KMS-11 (cell line): ENCODE data around the gene PTGFRN.

Experiments
- H2AFZ ChIP-seq: fragments of 200-600 bp; sonication (generic); 2 replicates; pipeline ENCODE4 v1.6.1; 2016; ENCODE audit warnings: antibody characterized with exemption, mixed run types, low read depth
- H3K27ac ChIP-seq: fragments of 200-600 bp; sonication (generic); 2 replicates; pipeline ENCODE4 v1.6.1; 2016; ENCODE audit warnings: mild to moderate bottlenecking, mixed run types
- H3K27me3 ChIP-seq: fragments of 200-600 bp; sonication (generic); 2 replicates; pipeline ENCODE4 v1.6.1; 2017; ENCODE audit warnings: mild to moderate bottlenecking, low read depth, mixed run types, moderate library complexity; ENCODE audit not compliant: insufficient read depth
- H3K36me3 ChIP-seq: fragments of 200-600 bp; sonication (generic); 2 replicates; pipeline ENCODE4 v1.6.1; 2017; ENCODE audit warnings: mild to moderate bottlenecking, mixed run types; ENCODE audit not compliant: insufficient read depth
- H3K4me1 ChIP-seq: fragments of 200-600 bp; sonication (generic); 2 replicates; pipeline ENCODE4 v1.6.1; 2016; ENCODE audit warnings: mild to moderate bottlenecking, low read depth, mixed run types; ENCODE audit not compliant: poor library complexity, severe bottlenecking
- H3K4me2 ChIP-seq: fragments of 200-600 bp; sonication (generic); 2 replicates; pipeline ENCODE4 v1.7.0; 2016; ENCODE audit warnings: mild to moderate bottlenecking, mixed run types
- H3K4me3 ChIP-seq: fragments of 200-600 bp; sonication (generic); IDR thresholded peaks from 2 replicates; pipeline ENCODE4 v1.6.1; 2017; ENCODE audit warnings: low read depth, low read length, mixed read lengths; ENCODE audit not compliant: insufficient read depth
- H3K79me2 ChIP-seq: fragments of 200-600 bp; sonication (generic); 2 replicates; pipeline ENCODE4 v1.6.1; 2016; ENCODE audit warnings: low read depth, mixed run types; ENCODE audit not compliant: insufficient read depth
- H3K9ac ChIP-seq: fragments of 200-600 bp; sonication (generic); 2 replicates; pipeline ENCODE4 v1.6.1; 2016; ENCODE audit warnings: mild to moderate bottlenecking, mixed run types
- H4K20me1 ChIP-seq: fragments of 200-600 bp; sonication (generic); 2 replicates; pipeline ENCODE4 v1.6.1; 2016; ENCODE audit warnings: mild to moderate bottlenecking, mixed run types; ENCODE audit not compliant: insufficient read depth
- TF ChIP-seq, protein P1 (sequence below): fragments of 200-600 bp; sonication (generic); conservative IDR thresholded peaks from 2 replicates; pipeline ENCODE4 v1.6.1; 2017; ENCODE audit warnings: low read depth, mild to moderate bottlenecking, antibody characterized with exemption, low read length, moderate library complexity, mixed read lengths

PTGFRN gene

DNA sequence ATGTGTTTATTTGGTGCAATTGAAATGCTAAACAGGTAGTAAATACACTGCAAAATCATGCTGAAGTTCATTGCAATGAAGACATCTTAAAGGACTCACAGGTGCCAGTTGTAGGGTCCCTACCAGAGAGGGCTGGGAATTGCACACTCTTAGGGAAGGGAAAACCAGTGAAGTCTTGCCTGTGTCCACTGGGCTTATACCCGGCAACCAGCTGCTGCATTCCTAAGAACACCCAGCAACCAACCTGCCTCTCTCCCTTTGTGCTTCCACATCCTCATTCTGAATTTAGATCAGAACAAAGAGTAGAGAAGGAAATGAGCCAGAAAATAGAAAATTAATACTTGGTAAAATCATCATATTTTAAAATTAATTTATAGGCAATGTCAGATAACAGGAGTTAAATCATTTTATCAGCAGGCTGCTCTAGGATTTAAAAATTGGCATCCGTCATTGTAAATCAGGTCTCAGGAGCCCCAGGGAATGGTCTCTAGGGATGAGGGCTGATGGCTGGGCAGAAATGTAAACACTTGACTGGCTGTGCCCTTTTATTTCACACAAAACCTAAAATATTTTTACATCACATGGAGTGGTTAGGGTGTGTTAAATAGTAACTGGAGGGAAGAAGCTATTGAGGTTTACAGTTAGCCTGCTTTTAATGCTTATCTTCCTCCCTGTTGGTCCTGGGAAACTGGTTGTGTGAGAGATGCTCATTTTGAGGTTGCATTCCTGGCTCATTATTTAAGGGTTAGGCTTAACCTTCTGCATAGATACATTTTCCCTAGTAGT lies 31.3 kb downstream of the PTGFRN start:
- H2AFZ ChIP-seq = no peak overlapping the region
- no peaks in the 10 kb centered on the region for H3K27me3 ChIP-seq
- H3K4me3 ChIP-seq = no peak overlapping the region
- no peaks in the 10 kb centered on the region for H4K20me1 ChIP-seq
- TF ChIP-seq, protein P1, sequence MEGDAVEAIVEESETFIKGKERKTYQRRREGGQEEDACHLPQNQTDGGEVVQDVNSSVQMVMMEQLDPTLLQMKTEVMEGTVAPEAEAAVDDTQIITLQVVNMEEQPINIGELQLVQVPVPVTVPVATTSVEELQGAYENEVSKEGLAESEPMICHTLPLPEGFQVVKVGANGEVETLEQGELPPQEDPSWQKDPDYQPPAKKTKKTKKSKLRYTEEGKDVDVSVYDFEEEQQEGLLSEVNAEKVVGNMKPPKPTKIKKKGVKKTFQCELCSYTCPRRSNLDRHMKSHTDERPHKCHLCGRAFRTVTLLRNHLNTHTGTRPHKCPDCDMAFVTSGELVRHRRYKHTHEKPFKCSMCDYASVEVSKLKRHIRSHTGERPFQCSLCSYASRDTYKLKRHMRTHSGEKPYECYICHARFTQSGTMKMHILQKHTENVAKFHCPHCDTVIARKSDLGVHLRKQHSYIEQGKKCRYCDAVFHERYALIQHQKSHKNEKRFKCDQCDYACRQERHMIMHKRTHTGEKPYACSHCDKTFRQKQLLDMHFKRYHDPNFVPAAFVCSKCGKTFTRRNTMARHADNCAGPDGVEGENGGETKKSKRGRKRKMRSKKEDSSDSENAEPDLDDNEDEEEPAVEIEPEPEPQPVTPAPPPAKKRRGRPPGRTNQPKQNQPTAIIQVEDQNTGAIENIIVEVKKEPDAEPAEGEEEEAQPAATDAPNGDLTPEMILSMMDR = no peak
- no peak overlapping the region for H3K9ac ChIP-seq
- H3K27ac ChIP-seq = no peak overlapping the region
- no peaks in the 10 kb centered on the region for H3K36me3 ChIP-seq
- H3K4me2 ChIP-seq = no peak overlapping the region
- no peaks in the 10 kb centered on the region for H3K79me2 ChIP-seq
- H3K4me1 ChIP-seq = no peaks in the 10 kb centered on the region

GRCh38 chr1:116941670-116942069 lies 32.0 kb downstream of the PTGFRN start:
- Histone ChIP-seq H3K4me3 (no peak overlapping the region), H3K27ac (no peak overlapping the region), H3K79me2 (no peaks in the 10 kb centered on the region), H3K27me3 (no peaks in the 10 kb centered on the region), H3K36me3 (no peaks in the 10 kb centered on the region), H3K4me2 (no peak overlapping the region), H3K4me1 (no peaks in the 10 kb centered on the region), H4K20me1 (no peaks in the 10 kb centered on the region), H2AFZ (no peak overlapping the region), H3K9ac (no peak overlapping the region)
- TF ChIP-seq, protein P1 = no peak

- Histone ChIP-seq H4K20me1 (no peaks in the 10 kb centered on the region), H3K79me2 (no peaks in the 10 kb centered on the region), H2AFZ (no peak overlapping the region), H3K36me3 (no peaks in the 10 kb centered on the region), H3K4me1 (no peaks in the 10 kb centered on the region), H3K4me3 (no peak overlapping the region), H3K4me2 (no peak overlapping the region), H3K9ac (no peak overlapping the region), H3K27me3 (no peaks in the 10 kb centered on the region), H3K27ac (no peak overlapping the region)
- TF ChIP-seq, protein P1 = no peak
These were observed 32.6 kb downstream of the PTGFRN start for GRCh38 chr1:116942344-116942743.

DNA sequence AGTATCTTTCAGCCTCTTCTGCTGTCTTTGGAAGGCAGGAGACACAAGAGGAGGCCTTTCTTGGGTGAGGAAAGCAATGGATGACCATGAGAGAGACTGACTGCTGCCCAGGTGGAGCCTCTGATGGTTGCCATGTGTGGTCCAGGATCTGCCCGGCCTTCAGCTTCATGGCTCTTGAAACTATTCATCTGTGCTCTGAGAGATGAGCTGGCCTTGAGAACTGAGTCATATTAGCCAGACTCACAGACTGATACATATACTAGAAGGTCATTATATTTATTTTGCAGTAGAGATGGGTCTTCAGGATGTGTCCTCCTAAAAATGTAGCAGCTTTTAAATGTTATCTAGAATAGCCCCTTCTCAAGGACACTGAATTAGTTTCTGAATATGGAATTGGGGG lies 33.7 kb downstream of the PTGFRN start:
- Histone ChIP-seq H3K4me3 (no peak overlapping the region), H3K27ac (no peak overlapping the region), H3K79me2 (no peaks in the 10 kb centered on the region), H2AFZ (no peak overlapping the region), H3K27me3 (no peaks in the 10 kb centered on the region), H3K4me2 (no peak overlapping the region), H3K4me1 (no peaks in the 10 kb centered on the region), H4K20me1 (no peaks in the 10 kb centered on the region), H3K9ac (no peak overlapping the region), H3K36me3 (no peaks in the 10 kb centered on the region)
- TF ChIP-seq, protein P1 = no peak
